H9 (cell line): Measurements from ENCODE around the gene PEX5L. TPM values are rescaled to one million over a fixed set of nuclear protein-coding genes. Genes with fewer than 3 reads are reported as not detected.

Experiments
- DNase-seq: peaks from one replicate; pipeline ENCODE4 v3.0.0-alpha.2; 2017
- H2AFZ ChIP-seq: one replicate; pipeline ENCODE4 v1.6.1; 2013; ENCODE audit warnings: mild to moderate bottlenecking, low read length, control low read depth, moderate library complexity
- H2AK5ac ChIP-seq: 2 replicates; pipeline ENCODE4 v1.6.1; 2013; ENCODE audit warnings: low read length, control low read depth, mixed read lengths; ENCODE audit not compliant: insufficient read length
- H2BK120ac ChIP-seq: one replicate; pipeline ENCODE4 v1.6.1; 2013; ENCODE audit warnings: low read depth, mild to moderate bottlenecking, low read length, control low read depth, inconsistent platforms; ENCODE audit not compliant: poor library complexity, severe bottlenecking
- H2BK12ac ChIP-seq: 2 replicates; pipeline ENCODE4 v1.6.1; 2013; ENCODE audit warnings: low read length, control low read depth, mixed read lengths, low read depth; ENCODE audit not compliant: insufficient read length
- H2BK15ac ChIP-seq: 2 replicates; pipeline ENCODE4 v1.6.1; 2013; ENCODE audit warnings: low read depth, low read length, control low read depth
- H2BK20ac ChIP-seq: one replicate; pipeline ENCODE4 v1.6.1; 2013; ENCODE audit warnings: low read depth, mild to moderate bottlenecking, low read length, control low read depth, inconsistent platforms; ENCODE audit not compliant: poor library complexity, severe bottlenecking
- H2BK5ac ChIP-seq: 2 replicates; pipeline ENCODE4 v1.6.1; 2013; ENCODE audit warnings: low read length, control low read depth, mixed read lengths; ENCODE audit not compliant: insufficient read length
- H3K14ac ChIP-seq: 2 replicates; pipeline ENCODE4 v1.6.1; 2013; ENCODE audit warnings: low read length, control low read depth; ENCODE audit not compliant: insufficient read depth
- H3K18ac ChIP-seq: 2 replicates; pipeline ENCODE4 v1.6.1; 2013; ENCODE audit warnings: low read depth, mild to moderate bottlenecking, mixed read lengths, low read length, control low read depth; ENCODE audit not compliant: insufficient read length
- H3K23ac ChIP-seq: 2 replicates; pipeline ENCODE4 v1.6.1; 2013; ENCODE audit warnings: low read length, control low read depth, mixed read lengths, low read depth; ENCODE audit not compliant: insufficient read length
- H3K23me2 ChIP-seq: 2 replicates; pipeline ENCODE4 v1.6.1; 2013; ENCODE audit warnings: low read depth, mild to moderate bottlenecking, mixed read lengths, low read length, control low read depth; ENCODE audit not compliant: insufficient read length, poor library complexity, severe bottlenecking
- H3K27ac ChIP-seq: 2 replicates; pipeline ENCODE4 v1.5.1; 2013; ENCODE audit warnings: low read length, control low read depth, mixed read lengths, low read depth; ENCODE audit not compliant: insufficient read length
- H3K27me3 ChIP-seq: 2 replicates; pipeline ENCODE4 v1.6.1; 2013; ENCODE audit warnings: low read length, control low read depth, inconsistent platforms; ENCODE audit not compliant: insufficient read depth
- H3K4ac ChIP-seq: 2 replicates; pipeline ENCODE4 v1.6.1; 2013; ENCODE audit warnings: low read depth, mild to moderate bottlenecking, control low read depth, inconsistent platforms, low read length, moderate library complexity
- H3K4me1 ChIP-seq: 2 replicates; pipeline ENCODE4 v1.6.1; 2013; ENCODE audit warnings: low read length, control low read depth, inconsistent platforms; ENCODE audit not compliant: insufficient read depth
- H3K4me2 ChIP-seq: 2 replicates; pipeline ENCODE4 v1.6.1; 2013; ENCODE audit warnings: low read length, control low read depth, mixed read lengths; ENCODE audit not compliant: insufficient read length, insufficient read depth
- H3K56ac ChIP-seq: 2 replicates; pipeline ENCODE4 v1.6.1; 2013; ENCODE audit warnings: low read depth, mild to moderate bottlenecking, mixed read lengths, low read length, control low read depth; ENCODE audit not compliant: insufficient read length
- H3K79me1 ChIP-seq: 2 replicates; pipeline ENCODE4 v1.6.1; 2013; ENCODE audit warnings: low read depth, mild to moderate bottlenecking, moderate library complexity, low read length, control low read depth, inconsistent platforms; ENCODE audit not compliant: insufficient read depth, poor library complexity, severe bottlenecking
- H3K79me2 ChIP-seq: 2 replicates; pipeline ENCODE4 v1.6.1; 2013; ENCODE audit warnings: low read length, control low read depth, inconsistent platforms; ENCODE audit not compliant: insufficient read depth
- H3K9ac ChIP-seq: 2 replicates; pipeline ENCODE4 v1.6.1; 2013; ENCODE audit warnings: low read length, control low read depth, mixed read lengths; ENCODE audit not compliant: insufficient read length; ENCODE audit errors: extremely low read depth
- H3K9me3 ChIP-seq: one replicate; pipeline ENCODE4 v1.6.1; 2013; ENCODE audit warnings: low read depth, low read length, inconsistent platforms; ENCODE audit not compliant: control insufficient read depth
- H3T11ph ChIP-seq: one replicate; pipeline ENCODE4 v1.6.1; 2013; ENCODE audit warnings: mild to moderate bottlenecking, low read length, control low read depth, inconsistent platforms
- H4K20me1 ChIP-seq: one replicate; pipeline ENCODE4 v1.6.1; 2013; ENCODE audit not compliant: control insufficient read depth, insufficient read length, insufficient read depth
- H4K5ac ChIP-seq: 2 replicates; pipeline ENCODE4 v1.6.1; 2013; ENCODE audit warnings: low read depth, mild to moderate bottlenecking, mixed read lengths, low read length, control low read depth; ENCODE audit not compliant: insufficient read length
- H4K8ac ChIP-seq: replicated peaks from 2 replicates; pipeline ENCODE4 v1.6.1; 2013; ENCODE audit warnings: low read length, control low read depth, mixed read lengths, low read depth; ENCODE audit not compliant: insufficient read length
- H4K91ac ChIP-seq: 2 replicates; pipeline ENCODE4 v1.6.1; 2013; ENCODE audit warnings: low read depth, mild to moderate bottlenecking, moderate library complexity, mixed read lengths, low read length, control low read depth; ENCODE audit not compliant: insufficient read length
- H3K27ac Mint-ChIP-seq, 3 experiments: 2 replicates in 2 of 3; 3 replicates in 1 of 3; pipeline ENCODE4 v1.8.0; 2020 to 2021; ENCODE audit warnings: mixed read lengths in 3 of 3, mild to moderate bottlenecking in 1 of 3, moderate library complexity in 1 of 3
- H3K27me3 Mint-ChIP-seq: 2 replicates; pipeline ENCODE4 v1.8.0; 2021; ENCODE audit warnings: low read depth, mild to moderate bottlenecking, moderate library complexity, mixed read lengths
- H3K36me3 Mint-ChIP-seq, 3 experiments: 2 replicates in 2 of 3; 3 replicates in 1 of 3; pipeline ENCODE4 v1.8.0; 2020 to 2021; ENCODE audit warnings: low read depth in 3 of 3, mixed read lengths in 3 of 3; ENCODE audit not compliant: insufficient read depth in 1 of 3
- H3K4me1 Mint-ChIP-seq, 2 experiments: 2 replicates each; pipeline ENCODE4 v1.8.0; 2020; ENCODE audit warnings: mixed read lengths in 2 of 2
- H3K4me3 Mint-ChIP-seq, 2 experiments: 2 replicates in 1 of 2; 3 replicates in 1 of 2; pipeline ENCODE4 v1.8.0; 2020 to 2021; ENCODE audit warnings: mild to moderate bottlenecking in 2 of 2, mixed read lengths in 2 of 2, moderate library complexity in 1 of 2
- H3K9me3 Mint-ChIP-seq, 2 experiments: 2 replicates in 1 of 2; 3 replicates in 1 of 2; pipeline ENCODE4 v1.8.0; 2020; ENCODE audit warnings: mild to moderate bottlenecking in 2 of 2, mixed read lengths in 2 of 2, moderate library complexity in 1 of 2
- CTCF ChIP-seq: fragments of 200-600 bp; sonication (generic); conservative IDR thresholded peaks from 3 replicates; pipeline ENCODE4 v1.8.0; 2021; ENCODE audit warnings: antibody characterized with exemption, mild to moderate bottlenecking
- WGBS: extraction: QIAGEN DNeasy Blood & Tissue Kit; methylation state at CpG from one replicate; pipeline ENCODE4 v1.1.7; 2013; ENCODE audit warnings: missing lambda C conversion rate, low lambda C conversion rate, mixed read lengths; ENCODE audit not compliant: insufficient read length; ENCODE audit errors: extremely low coverage; 5-methylcytosine and 5-hydroxymethylcytosine counted together
- total RNA-seq: library from RNA; stranded (reverse); gene quantifications from 2 replicates; pipeline ENCODE4 v1.2.1, GENCODE V29; 2021

Gene PEX5L
- total RNA-seq, 1 experiment from 2014 or later: 0.85 TPM

- H3K27ac Mint-ChIP-seq: no peak overlapping the region
- no peak overlapping the region for H3K14ac ChIP-seq
- H2BK15ac ChIP-seq: no peak overlapping the region
- H3K36me3 Mint-ChIP-seq: no peaks in the 10 kb centered on the region
- WGBS: no CpG with 5 or more reads among the region's 3 CpGs
- no peak overlapping the region for H4K91ac ChIP-seq
- no peak overlapping the region for H2BK5ac ChIP-seq
- no peak overlapping the region for H3T11ph ChIP-seq
- H3K56ac ChIP-seq: no peak overlapping the region
- H3K4me3 Mint-ChIP-seq: no peak overlapping the region
- no peaks in the 10 kb centered on the region for H3K23me2 ChIP-seq
- H3K27ac ChIP-seq: no peak overlapping the region
- no peaks in the 10 kb centered on the region for H3K9me3 Mint-ChIP-seq
- no peak for DNase-seq
- no peak overlapping the region for H4K8ac ChIP-seq
- no peak overlapping the region for H4K5ac ChIP-seq
- no peak overlapping the region for H2BK120ac ChIP-seq
- no peaks in the 10 kb centered on the region for H3K27me3 Mint-ChIP-seq
- no peak overlapping the region for H3K18ac ChIP-seq
- no peak overlapping the region for H3K4me2 ChIP-seq
- no peak overlapping the region for H2AK5ac ChIP-seq
- H4K20me1 ChIP-seq: no peaks in the 10 kb centered on the region
- no peaks in the 10 kb centered on the region for H3K79me1 ChIP-seq
- H2AFZ ChIP-seq: no peak overlapping the region
- no peak overlapping the region for H2BK12ac ChIP-seq
- H3K9ac ChIP-seq: no peak overlapping the region
- H3K4me1 Mint-ChIP-seq: peaks cover 5 to 14% of the 10 kb centered on the region in 2 experiments
- H3K23ac ChIP-seq: no peak overlapping the region
- no peak overlapping the region for H3K4ac ChIP-seq
- H3K9me3 ChIP-seq: no peaks in the 10 kb centered on the region
- H3K4me1 ChIP-seq: no peaks in the 10 kb centered on the region
- no peaks in the 10 kb centered on the region for H3K79me2 ChIP-seq
- no peak overlapping the region for H2BK20ac ChIP-seq
- no peaks in the 10 kb centered on the region for H3K27me3 ChIP-seq
- no peak for TF ChIP-seq CTCF
These were observed 71.8 kb downstream of the PEX5L start for GRCh38 chr3:179964890-179965289.
